Left lung (tissue), 10 donors: ENCODE data around the gene MAGI1. TPM values are rescaled to one million over a fixed set of nuclear protein-coding genes. Genes with fewer than 3 reads are reported as not detected.

Experiments
- ATAC-seq: fragments of 200-7000 bp; cut with Tn5 transposase; one replicate; pipeline ENCODE4 v1.9.1; 2020; ENCODE audit warnings: moderate library complexity
- DNase-seq, 4 donors: peaks; one replicate each; pipeline ENCODE4 v3.0.0-alpha.2; 2013 to 2020
- H3K27ac ChIP-seq, 2 donors: fragments of 200-600 bp; sonication (generic) in 1 of 2; one replicate each; pipeline versions ENCODE4 v1.5.0 to v1.8.0; 2020 to 2021
- H3K27me3 ChIP-seq, 2 donors: fragments of 200-600 bp; sonication (generic) in 1 of 2; one replicate each; pipeline versions ENCODE4 v1.5.0 to v1.8.0; 2020 to 2021
- H3K36me3 ChIP-seq, 2 donors: fragments of 200-600 bp; sonication (generic) in 1 of 2; one replicate each; pipeline versions ENCODE4 v1.5.0 to v1.8.0; 2020 to 2021
- H3K4me1 ChIP-seq, 2 donors: fragments of 200-600 bp; one replicate each; pipeline ENCODE4 v1.8.0; 2021
- H3K4me3 ChIP-seq, 2 donors: fragments of 200-600 bp; sonication (generic) in 1 of 2; one replicate each; pipeline versions ENCODE4 v1.5.0 to v1.8.0; 2020 to 2021; ENCODE audit warnings: mild to moderate bottlenecking in 1 of 2
- H3K9me3 ChIP-seq, 2 donors: fragments of 200-600 bp; sonication (generic) in 1 of 2; one replicate each; pipeline versions ENCODE4 v1.5.0 to v1.8.0; 2020 to 2021
- CTCF ChIP-seq, 2 donors: fragments of 200-600 bp; sonication (generic) in 1 of 2; IDR thresholded peaks; one replicate each; pipeline versions ENCODE4 v1.5.0 to v1.8.0; 2021; ENCODE audit warnings: antibody characterized with exemption in 2 of 2
- intact Hi-C, 2 donors: fragments of 100-400 bp; cut with DNase I; formaldehyde crosslinking; loops; one replicate each; pipeline versions ENCODE4 v1.11.2 to v1.14.2; 2022
- polyA plus RNA-seq, 6 donors: library from polyadenylated mRNA; unstranded; fragments of 120-200 nt; gene quantifications; one replicate each; pipeline ENCODE4 v1.2.1, GENCODE V29; 2013; ENCODE audit not compliant: insufficient read length in 6 of 6
- total RNA-seq, 2 donors: library from RNA; stranded (reverse); fragmentation: NEBNext Ultra II Directional; extraction: Animal tissue kit (Norgen Biotek cat#: 25700); gene quantifications; one replicate each; pipeline ENCODE4 v1.2.1, GENCODE V29; 2021
- donor health status: DM: no; HTN: yes; CAD: no.
- donor health status: DM: no; HTN: no; CAD: no.

MAGI1 gene
- total and polyA plus RNA-seq, 8 donors, result 25.4 to 32.0 (median 28.7) TPM

GRCh38 chr3:65875393-65876027, 163.2 kb downstream of the MAGI1 start:
- Histone ChIP-seq H3K4me1 (no peaks in the 10 kb centered on the region), H3K9me3 (no peaks in the 10 kb centered on the region), H3K36me3 (no peaks in the 10 kb centered on the region), H3K27ac (no peak overlapping the region), H3K4me3 (no peak overlapping the region), H3K27me3 (no peaks in the 10 kb centered on the region)
- ATAC-seq (no peak), DNase-seq (no peak)
- intact Hi-C loops, result no loop called here
- no peak for TF ChIP-seq CTCF (IDR thresholded peaks at IDR 0.05)

DNA sequence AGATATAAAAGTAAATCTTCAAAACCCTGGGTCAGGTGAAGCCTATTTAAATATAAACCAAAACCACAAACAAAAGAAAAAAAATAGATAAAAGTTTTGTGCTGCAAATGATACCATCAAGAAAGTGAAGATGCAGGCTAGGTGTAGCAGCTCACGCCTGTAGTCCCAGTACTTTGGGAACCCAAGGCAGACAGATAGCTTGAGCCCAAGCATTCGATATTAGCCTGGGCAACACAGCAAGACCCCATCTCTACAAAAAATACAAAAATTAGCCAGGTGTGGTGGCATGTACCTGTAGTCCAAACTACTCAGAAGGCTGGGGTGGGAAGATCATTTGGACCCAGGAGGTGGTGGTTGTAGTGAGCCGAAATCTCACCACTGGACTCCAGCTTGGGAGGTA, 164.8 kb downstream of the MAGI1 start:
- Histone ChIP-seq H3K4me3 (no peak overlapping the region), H3K9me3 (no peaks in the 10 kb centered on the region), H3K4me1 (no peaks in the 10 kb centered on the region), H3K27ac (no peak overlapping the region), H3K27me3 (no peaks in the 10 kb centered on the region), H3K36me3 (no peaks in the 10 kb centered on the region)
- intact Hi-C loops, result no loop called here
- TF ChIP-seq CTCF (IDR thresholded peaks at IDR 0.05), result no peak
- DNase-seq, result no peak
- ATAC-seq, result no peak

DNA sequence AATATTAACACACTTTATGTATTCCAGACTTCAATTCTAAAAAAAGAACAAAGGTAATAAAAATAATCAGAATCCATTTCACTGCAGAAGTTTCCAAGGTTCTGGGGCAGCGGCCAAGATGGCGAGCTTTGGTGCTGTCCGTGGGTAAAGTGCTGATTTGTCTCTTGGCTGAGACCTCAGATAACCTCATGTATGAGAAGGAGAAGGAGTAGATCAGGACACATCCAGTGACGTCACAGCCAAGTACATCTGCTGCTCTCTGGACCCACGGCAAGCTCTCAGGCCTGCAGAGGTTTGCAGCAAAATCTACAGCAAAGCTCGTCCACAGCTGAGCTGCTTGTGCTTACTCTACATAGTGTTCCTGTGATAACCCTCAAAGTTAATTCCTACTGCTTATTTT, 165.7 kb downstream of the MAGI1 start:
- intact Hi-C loops, result no loop called here
- ATAC-seq, result no peak
- H3K4me1 ChIP-seq, result no peaks in the 10 kb centered on the region

GRCh38 chr3:65871305-65872141, 167.2 kb downstream of the MAGI1 start:
- Histone ChIP-seq H3K4me1 (no peaks in the 10 kb centered on the region), H3K27me3 (no peaks in the 10 kb centered on the region), H3K27ac (no peak overlapping the region), H3K9me3 (no peaks in the 10 kb centered on the region), H3K36me3 (no peaks in the 10 kb centered on the region), H3K4me3 (no peak overlapping the region)
- intact Hi-C loops, result no loop called here
- ATAC-seq (peak; percentile 81), DNase-seq (peak in 2 of 4 donors; percentile 47 to 54)
- no peak for TF ChIP-seq CTCF (IDR thresholded peaks at IDR 0.05)

More for the DNA sequence above, 165.7 kb downstream of the MAGI1 start:
- no peak for DNase-seq
- Histone ChIP-seq H3K4me3 (no peak overlapping the region), H3K9me3 (no peaks in the 10 kb centered on the region), H3K36me3 (no peaks in the 10 kb centered on the region), H3K27me3 (no peaks in the 10 kb centered on the region), H3K27ac (no peak overlapping the region)
- no peak for TF ChIP-seq CTCF (IDR thresholded peaks at IDR 0.05)

GRCh38 chr3:65869798-65870197, 168.9 kb downstream of the MAGI1 start:
- H3K4me1 ChIP-seq, result no peaks in the 10 kb centered on the region
- no peak for DNase-seq
- ATAC-seq, result no peak
- H3K9me3 ChIP-seq, result no peaks in the 10 kb centered on the region
- H3K36me3 ChIP-seq, result no peaks in the 10 kb centered on the region
- no peak overlapping the region for H3K4me3 ChIP-seq
- intact Hi-C loops, result no loop called here
- H3K27ac ChIP-seq, result no peak overlapping the region
- no peaks in the 10 kb centered on the region for H3K27me3 ChIP-seq
- TF ChIP-seq CTCF (IDR thresholded peaks at IDR 0.05), result no peak
